Testis (tissue), 2 donors: ENCODE data around the gene TREX2.

Source experiments
- CTCF ChIP-seq, 3 experiments: fragments of 450-650 bp in 2 of 3; fragments of 200-600 bp in 1 of 3; sonication (generic) in 1 of 3; IDR thresholded peaks; one replicate each; pipeline ENCODE4 v1.5.1; 2016 to 2019; ENCODE audit warnings: antibody characterized with exemption in 3 of 3, mild to moderate bottlenecking in 2 of 3, moderate library complexity in 1 of 3
- POLR2A ChIP-seq: fragments of 450-650 bp; IDR thresholded peaks from one replicate; pipeline ENCODE4 v1.6.1; 2017; ENCODE audit warnings: antibody characterized with exemption, mild to moderate bottlenecking, moderate library complexity

- peak; percentile 37 to 72 (median 62) for TF ChIP-seq CTCF (IDR thresholded peaks at IDR 0.05)
- no peak for TF ChIP-seq POLR2A
Observed at GRCh38 chrX:153470411-153471363, 24.8 kb upstream of the TREX2 start, which contains the start of gene HAUS7.
